ENCODE results near the gene CLPTM1L. TPM values are rescaled to one million over a fixed set of nuclear protein-coding genes. Genes with fewer than 3 reads are reported as not detected.

The CLPTM1L gene
- total RNA-seq, 4 donors from 2014 or later = 65.0 to 165 (median 106) TPM

- ATAC-seq (ENCODE audit: low FRiP score) = no peak
- DNase-seq (ENCODE audit: low spot score) = no peak
- no peak for TF ChIP-seq CTCF (IDR thresholded peaks at IDR 0.05)
Measured at GRCh38 chr5:1298067-1298551, 46.8 kb downstream of the CLPTM1L start.

- DNase-seq (ENCODE audit: low spot score) (no peak), ATAC-seq (ENCODE audit: low FRiP score) (no peak)
Measured at GRCh38 chr5:1297243-1297642, 47.7 kb downstream of the CLPTM1L start.

GRCh38 chr5:1295650-1296037, 49.3 kb downstream of the CLPTM1L start:
- DNase-seq (ENCODE audit: low spot score) (no peak), ATAC-seq (ENCODE audit: low FRiP score) (no peak)
- TF ChIP-seq CTCF (IDR thresholded peaks at IDR 0.05) = no peak

More at GRCh38 chr5:1297243-1297642, 47.7 kb downstream of the CLPTM1L start:
- TF ChIP-seq CTCF (IDR thresholded peaks at IDR 0.05) = no peak

GRCh38 chr5:1294835-1295649, 49.9 kb downstream of the CLPTM1L start, which contains the start of gene TERT:
Gene TERT (minus strand): TSS chr5:1295068. CDS start chr5:1294989, 79 bp downstream.
- no peak for DNase-seq (ENCODE audit: low spot score)
- ATAC-seq (ENCODE audit: low FRiP score) = no peak
- no peak for TF ChIP-seq CTCF (IDR thresholded peaks at IDR 0.05)

- no peak for TF ChIP-seq CTCF (IDR thresholded peaks at IDR 0.05)
- DNase-seq (ENCODE audit: low spot score) = no peak
- no peak for ATAC-seq (ENCODE audit: low FRiP score)
Measured at GRCh38 chr5:1294206-1294834, 50.6 kb downstream of the CLPTM1L start.

- TF ChIP-seq CTCF (IDR thresholded peaks at IDR 0.05) = no peak
- DNase-seq (ENCODE audit: low spot score) = no peak
- ATAC-seq (ENCODE audit: low FRiP score) = no peak
Measured at GRCh38 chr5:1293416-1294205, 51.3 kb downstream of the CLPTM1L start.

Measured in omental fat pad (tissue), 4 donors.